ENCODE measurements around the gene ICOS.

Gene ICOS

GRCh38 chr2:204004912-204005311 is 68.3 kb downstream of the ICOS start:
- no peak for TF ChIP-seq CTCF (IDR thresholded peaks at IDR 0.05; ENCODE audit: low read length, missing control alignments)
- no peak for DNase-seq (ENCODE audit: low read depth)
- H3K4me3 ChIP-seq (replicated peaks; ENCODE audit: low read depth, low read length) = no peak overlapping the region

- H3K4me3 ChIP-seq (replicated peaks; ENCODE audit: low read depth, low read length) = no peak overlapping the region
- no peak for DNase-seq (ENCODE audit: low read depth)
- no peak for TF ChIP-seq CTCF (IDR thresholded peaks at IDR 0.05; ENCODE audit: low read length, missing control alignments)
These were observed 69.6 kb downstream of the ICOS start for GRCh38 chr2:204005940-204006721.

GRCh38 chr2:204008352-204008751 is 71.8 kb downstream of the ICOS start:
- no peak for DNase-seq (ENCODE audit: low read depth)
- H3K4me3 ChIP-seq (replicated peaks; ENCODE audit: low read depth, low read length) = no peak overlapping the region
- no peak for TF ChIP-seq CTCF (IDR thresholded peaks at IDR 0.05; ENCODE audit: low read length, missing control alignments)

- no peak overlapping the region for H3K4me3 ChIP-seq (replicated peaks; ENCODE audit: low read depth, low read length)
- TF ChIP-seq CTCF (IDR thresholded peaks at IDR 0.05; ENCODE audit: low read length, missing control alignments) = no peak
- DNase-seq (ENCODE audit: low read depth) = no peak
These were observed 74.3 kb downstream of the ICOS start for GRCh38 chr2:204010628-204011560.

Data from fibroblast of pulmonary artery (primary cell).